B cell (primary cell): Measurements from ENCODE around the gene HECTD3. TPM values are rescaled to one million over a fixed set of nuclear protein-coding genes. Genes with fewer than 3 reads are reported as not detected.

Source experiments
- ATAC-seq: fragments of 200-7000 bp; cut with Tn5 transposase; one replicate; pipeline ENCODE4 v1.10.0; 2021; ENCODE audit warnings: low read depth, mild to moderate bottlenecking, moderate number of reproducible peaks, moderate library complexity
- CTCF ChIA-PET: fragments of 350-600 bp; sonication (Branson Sonifier 250); formaldehyde crosslinking; loops from one replicate; lab custom pipeline; 2021; ENCODE audit warnings: antibody characterized with exemption, inconsistent platforms; lab: Charles Lee
- POLR2A ChIA-PET: fragments of 350-600 bp; sonication (Branson Sonifier 250); formaldehyde crosslinking; loops from one replicate; lab custom pipeline; 2021; ENCODE audit warnings: antibody characterized with exemption; lab: Charles Lee
- DNase-seq: peaks from one replicate; pipeline ENCODE4 v3.0.0; 2013
- H2AFZ ChIP-seq: 2 replicates; pipeline ENCODE4 v1.6.1; 2012; ENCODE audit warnings: mild to moderate bottlenecking, low read depth, low read length; ENCODE audit not compliant: insufficient read depth, poor library complexity, severe bottlenecking
- H3K27ac ChIP-seq, 2 donors: 1 replicate in 1 of 2; 2 replicates in 1 of 2; pipeline ENCODE4 v1.5.1; 2012 to 2013; ENCODE audit warnings: low read length in 2 of 2, mild to moderate bottlenecking in 2 of 2, moderate library complexity in 1 of 2
- H3K27me3 ChIP-seq, 4 experiments: fragments of 200-600 bp in 1 of 4; sonication (generic) in 1 of 4; replicated peaks in 1 of 4; 1 replicate in 2 of 4; 2 replicates in 2 of 4; pipeline versions ENCODE4 v1.6.1 to v1.7.0; 2013 to 2016; ENCODE audit warnings: low read length in 3 of 4, mild to moderate bottlenecking in 2 of 4, mixed read lengths in 1 of 4, moderate library complexity in 1 of 4; ENCODE audit not compliant: insufficient read depth in 4 of 4, control insufficient read depth in 3 of 4; ENCODE audit errors: control extremely low read depth in 1 of 4
- H3K36me3 ChIP-seq, 2 experiments: replicated peaks in 1 of 2; 1 replicate in 1 of 2; 2 replicates in 1 of 2; pipeline versions ENCODE4 v1.6.1 to v1.7.1; 2013; ENCODE audit warnings: low read length in 1 of 2; ENCODE audit not compliant: insufficient read depth in 2 of 2, control insufficient read depth in 1 of 2; ENCODE audit errors: control extremely low read depth in 1 of 2, extremely low read depth in 1 of 2
- H3K4me1 ChIP-seq, 2 donors: fragments of 200-600 bp in 1 of 2; sonication (generic) in 1 of 2; 1 replicate in 1 of 2; 2 replicates in 1 of 2; pipeline versions ENCODE4 v1.5.1 to v1.6.1; 2013 to 2017; ENCODE audit warnings: low read length in 2 of 2; ENCODE audit not compliant: control insufficient read depth in 2 of 2, insufficient read depth in 2 of 2
- H3K4me2 ChIP-seq: replicated peaks from 2 replicates; pipeline ENCODE3; 2012; ENCODE audit warnings: mild to moderate bottlenecking, low read depth, low read length; ENCODE audit not compliant: poor library complexity, severe bottlenecking
- H3K4me3 ChIP-seq, 5 experiments: fragments of 200-600 bp in 1 of 5; sonication (generic) in 1 of 5; 1 replicate in 3 of 5; 2 replicates in 2 of 5; pipeline versions ENCODE4 v1.5.1 to v1.7.0; 2011 to 2016; ENCODE audit warnings: low read length in 4 of 5, mild to moderate bottlenecking in 4 of 5, low read depth in 2 of 5, control low read depth in 1 of 5, moderate library complexity in 1 of 5; ENCODE audit not compliant: insufficient read depth in 1 of 5; ENCODE audit errors: control extremely low read depth in 1 of 5, extremely low read depth in 1 of 5
- H3K79me2 ChIP-seq: fragments of 200-600 bp; sonication (generic); one replicate; pipeline ENCODE4 v1.6.0; 2016; ENCODE audit warnings: low read length; ENCODE audit not compliant: control insufficient read depth, insufficient read depth
- H3K9ac ChIP-seq: fragments of 200-600 bp; sonication (generic); 2 replicates; pipeline ENCODE4 v1.6.1; 2017; ENCODE audit warnings: mild to moderate bottlenecking, low read length, moderate library complexity
- H3K9me3 ChIP-seq, 3 donors: one replicate each; pipeline versions ENCODE4 v1.6.1 to v1.7.1; 2013; ENCODE audit warnings: low read length in 2 of 3; ENCODE audit not compliant: control insufficient read depth in 2 of 3, insufficient read depth in 1 of 3; ENCODE audit errors: control extremely low read depth in 1 of 3
- H4K20me1 ChIP-seq: 2 replicates; pipeline ENCODE4 v1.6.0; 2012; ENCODE audit warnings: mild to moderate bottlenecking, low read length; ENCODE audit not compliant: insufficient read depth, control insufficient read depth, poor library complexity, severe bottlenecking
- H3K27ac Mint-ChIP-seq: one replicate; pipeline ENCODE4 v1.8.0; 2021; ENCODE audit warnings: mixed read lengths
- H3K27me3 Mint-ChIP-seq: one replicate; pipeline ENCODE4 v1.8.0; 2021; ENCODE audit warnings: mixed read lengths
- H3K4me1 Mint-ChIP-seq: one replicate; pipeline ENCODE4 v1.8.0; 2021; ENCODE audit warnings: mixed read lengths
- H3K4me3 Mint-ChIP-seq: one replicate; pipeline ENCODE4 v1.8.0; 2021; ENCODE audit warnings: mixed read lengths
- H3K9me3 Mint-ChIP-seq: one replicate; pipeline ENCODE4 v1.8.0; 2022; ENCODE audit warnings: mixed read lengths; ENCODE audit not compliant: insufficient read depth
- EZH2 ChIP-seq: IDR thresholded peaks from 2 replicates; pipeline ENCODE4 v1.6.1; 2012; ENCODE audit warnings: borderline replicate concordance, low read depth, mild to moderate bottlenecking, moderate library complexity, low read length; ENCODE audit not compliant: insufficient read depth, poor library complexity, severe bottlenecking
- WGBS: methylation state at CpG from one replicate; pipeline ENCODE4 v1.1.5; 2013; ENCODE audit warnings: missing lambda C conversion rate; ENCODE audit not compliant: insufficient coverage; 5-methylcytosine and 5-hydroxymethylcytosine counted together
- intact Hi-C: fragments of 100-400 bp; cut with micrococcal nuclease; formaldehyde crosslinking; loops from one replicate; pipeline ENCODE4 v1.10.0; 2022
- polyA plus RNA-seq: library from polyadenylated mRNA; depleted of rRNA; stranded (reverse); fragments of >200 nt; gene quantifications from 2 replicates; pipeline ENCODE4 v1.2.3, GENCODE V29; 2012
- total RNA-seq, 2 donors: library from RNA; stranded (reverse); fragments of 120-200 nt in 1 of 2; gene quantifications; 1 replicate in 1 of 2; 2 replicates in 1 of 2; pipeline versions ENCODE4 v1.2.3 to v1.2.4, GENCODE V29; 2013 to 2022
- TF ChIP-seq, protein P1 (sequence below): fragments of 200-600 bp; IDR thresholded peaks from one replicate; pipeline ENCODE4 v1.8.0; 2022; ENCODE audit warnings: antibody characterized with exemption, mild to moderate bottlenecking

Gene HECTD3
- total and polyA plus RNA-seq, 2 donors (not counting 1 experiment from before 2014, with no cell fraction given) = 44.5 to 66.8 TPM

DNA sequence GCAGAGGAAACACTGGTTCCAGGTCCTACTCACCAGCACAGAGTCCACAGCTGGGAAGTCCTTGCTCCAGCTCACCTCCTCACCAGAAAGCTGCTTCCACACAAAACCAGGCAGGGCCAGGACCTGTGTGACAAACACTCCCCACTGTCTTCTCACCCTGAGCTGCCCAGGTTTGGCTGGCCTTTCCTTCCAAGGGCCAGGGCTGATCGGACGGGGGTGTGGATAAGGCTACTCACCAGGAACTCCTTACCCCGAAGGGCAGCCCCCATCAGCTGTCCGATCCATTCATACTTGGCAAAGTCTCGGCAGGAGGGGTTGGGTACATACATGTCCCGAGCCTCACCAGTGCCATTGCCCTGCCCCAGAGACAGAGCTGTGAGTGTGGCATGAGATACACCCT, 5.4 kb downstream of the HECTD3 start:
- 100% methylated on average over 6 of the region's 6 CpGs for WGBS
- Mint-ChIP-seq H3K27ac (no peak overlapping the region), H3K9me3 (no peaks in the 10 kb centered on the region), H3K4me3 (no peak overlapping the region), H3K27me3 (no peaks in the 10 kb centered on the region), H3K4me1 (peaks cover 13% of the 10 kb centered on the region)
- ATAC-seq = no peak
- no peaks in the 10 kb centered on the region for H3K27me3 ChIP-seq
- ChIA-PET CTCF (interaction anchor here (1.1 to 1.9 kb wide), 3 partner anchors 9 to 212 kb away, joined by 4 to 6 read pairs (median 5); no protein-coding TSS in a partner anchor), POLR2A (no interaction called here)
- H3K36me3 ChIP-seq = peaks cover 2 to 80% of the 10 kb centered on the region in 2 experiments
- H4K20me1 ChIP-seq = peaks cover 10% of the 10 kb centered on the region
- intact Hi-C loops = no loop called here
- H3K4me1 ChIP-seq = peaks cover 12 to 14% of the 10 kb centered on the region in 2 donors
- H3K9ac ChIP-seq = no peak overlapping the region
- H3K9me3 ChIP-seq = no peaks in the 10 kb centered on the region
- TF ChIP-seq EZH2 = no peak
- TF ChIP-seq, protein P1, sequence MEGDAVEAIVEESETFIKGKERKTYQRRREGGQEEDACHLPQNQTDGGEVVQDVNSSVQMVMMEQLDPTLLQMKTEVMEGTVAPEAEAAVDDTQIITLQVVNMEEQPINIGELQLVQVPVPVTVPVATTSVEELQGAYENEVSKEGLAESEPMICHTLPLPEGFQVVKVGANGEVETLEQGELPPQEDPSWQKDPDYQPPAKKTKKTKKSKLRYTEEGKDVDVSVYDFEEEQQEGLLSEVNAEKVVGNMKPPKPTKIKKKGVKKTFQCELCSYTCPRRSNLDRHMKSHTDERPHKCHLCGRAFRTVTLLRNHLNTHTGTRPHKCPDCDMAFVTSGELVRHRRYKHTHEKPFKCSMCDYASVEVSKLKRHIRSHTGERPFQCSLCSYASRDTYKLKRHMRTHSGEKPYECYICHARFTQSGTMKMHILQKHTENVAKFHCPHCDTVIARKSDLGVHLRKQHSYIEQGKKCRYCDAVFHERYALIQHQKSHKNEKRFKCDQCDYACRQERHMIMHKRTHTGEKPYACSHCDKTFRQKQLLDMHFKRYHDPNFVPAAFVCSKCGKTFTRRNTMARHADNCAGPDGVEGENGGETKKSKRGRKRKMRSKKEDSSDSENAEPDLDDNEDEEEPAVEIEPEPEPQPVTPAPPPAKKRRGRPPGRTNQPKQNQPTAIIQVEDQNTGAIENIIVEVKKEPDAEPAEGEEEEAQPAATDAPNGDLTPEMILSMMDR = no peak
- no peak overlapping the region for H2AFZ ChIP-seq
- H3K4me2 ChIP-seq = no peak overlapping the region
- no peak for DNase-seq
- H3K4me3 ChIP-seq = no peak overlapping the region
- no peak overlapping the region for H3K27ac ChIP-seq
- peaks cover 18% of the 10 kb centered on the region for H3K79me2 ChIP-seq

- intact Hi-C loops = no loop called here
- H3K27me3 Mint-ChIP-seq = no peaks in the 10 kb centered on the region
- Histone ChIP-seq H3K27ac (no peak overlapping the region), H3K79me2 (peaks cover 6% of the 10 kb centered on the region), H3K36me3 (peaks cover 2 to 74% of the 10 kb centered on the region in 2 experiments), H3K4me3 (no peak overlapping the region), H3K4me1 (peaks cover 0 to 2% of the 10 kb centered on the region in 2 donors), H3K9ac (no peak overlapping the region), H4K20me1 (peaks cover 2% of the 10 kb centered on the region), H3K27me3 (no peaks in the 10 kb centered on the region), H2AFZ (no peak overlapping the region), H3K9me3 (no peaks in the 10 kb centered on the region), H3K4me2 (no peak overlapping the region)
- ChIA-PET POLR2A (interaction anchor here (0.5 kb wide), 1 partner anchor 161 kb away, joined by 3 read pairs; no protein-coding TSS in a partner anchor), CTCF (interaction anchor here (1.7 kb wide), 1 partner anchor 10 kb away, joined by 6 read pairs; no protein-coding TSS in a partner anchor)
- no peak for DNase-seq
- ATAC-seq = no peak
- H3K4me1 Mint-ChIP-seq = peaks cover 4% of the 10 kb centered on the region
- WGBS = 100% methylated on average over 1 of the region's 7 CpGs
- no peak for TF ChIP-seq EZH2
- TF ChIP-seq, protein P1 = no peak
- H3K9me3 Mint-ChIP-seq = no peaks in the 10 kb centered on the region
- no peak overlapping the region for H3K4me3 Mint-ChIP-seq
- no peak overlapping the region for H3K27ac Mint-ChIP-seq
Measured at GRCh38 chr1:45004281-45004920, 6.7 kb downstream of the HECTD3 start.
